Right ventricle myocardium superior (tissue), 1 donor: ENCODE data around the gene KCNJ5. TPM values are rescaled to one million over a fixed set of nuclear protein-coding genes. Genes with fewer than 3 reads are reported as not detected.

ENCODE experiments used
- ATAC-seq: fragments of 200-7000 bp; cut with Tn5 transposase; one replicate; pipeline ENCODE4 v1.9.1; 2020; ENCODE audit warnings: mild to moderate bottlenecking; ENCODE audit not compliant: poor library complexity
- DNase-seq: peaks from one replicate; pipeline ENCODE4 v3.0.0-alpha.2; 2020
- intact Hi-C: fragments of 100-400 bp; cut with DNase I; formaldehyde crosslinking; loops from one replicate; pipeline ENCODE4 v1.11.2; 2022
- total RNA-seq: library from RNA; stranded (reverse); fragmentation: NEBNext Ultra II Directional; extraction: Animal tissue kit (Norgen Biotek cat#: 25700); gene quantifications from one replicate; pipeline ENCODE4 v1.2.1, GENCODE V29; 2021
- donor health status: DM: no; HTN: yes; CAD: no; lungs with severe emphysema.

KCNJ5 gene
- total RNA-seq, 1 donor from 2014 or later: 4.4 TPM

GRCh38 chr11:128924510-128925249, 33.5 kb downstream of the KCNJ5 start:
- DNase-seq (no peak), ATAC-seq (no peak)
- intact Hi-C loops: no loop called here

DNA sequence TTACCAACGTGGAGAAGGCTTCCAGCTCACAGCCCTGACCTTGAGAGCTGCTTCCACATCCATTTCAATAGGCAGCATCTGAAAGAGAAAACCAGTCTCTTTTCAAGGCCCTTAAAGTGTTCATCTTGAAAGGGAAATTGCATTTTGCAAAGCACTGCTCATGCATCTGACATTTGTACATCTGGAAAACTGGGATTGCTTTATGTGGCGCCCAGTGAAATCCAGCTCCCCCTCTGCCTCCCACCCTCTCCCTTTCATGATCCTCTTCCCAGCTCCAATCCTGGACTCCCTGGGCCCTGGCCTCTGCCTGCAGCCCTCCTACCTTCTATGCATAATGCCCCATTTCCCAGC, 34.1 kb downstream of the KCNJ5 start:
- intact Hi-C loops: no loop called here
- no peak for DNase-seq
- no peak for ATAC-seq

DNA sequence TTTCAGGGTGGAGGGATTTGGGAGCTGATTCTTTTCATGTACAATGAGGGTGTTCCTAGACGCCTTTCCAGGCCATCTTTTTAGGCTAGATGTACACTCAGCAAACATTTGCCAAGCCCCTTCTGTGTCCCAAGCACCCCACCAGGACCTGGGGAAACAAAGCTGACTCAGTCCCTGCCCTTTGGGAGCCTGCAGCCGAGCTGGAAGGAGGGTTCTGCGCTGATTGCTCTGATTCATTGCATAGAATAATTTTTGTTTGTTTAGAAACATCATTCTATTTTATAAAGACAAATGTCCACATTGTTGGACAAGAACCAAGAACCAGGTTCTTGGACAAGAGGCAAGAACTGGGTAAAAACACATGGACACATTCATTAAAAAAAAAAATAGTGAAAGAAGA, 34.8 kb downstream of the KCNJ5 start:
- intact Hi-C loops: no loop called here
- DNase-seq: no peak
- no peak for ATAC-seq

- no peak for ATAC-seq
- no peak for DNase-seq
- intact Hi-C loops: no loop called here
These were observed 35.4 kb downstream of the KCNJ5 start for GRCh38 chr11:128926437-128927107.

GRCh38 chr11:128927108-128927461, 35.9 kb downstream of the KCNJ5 start:
- DNase-seq: no peak
- no peak for ATAC-seq
- intact Hi-C loops: no loop called here

DNA sequence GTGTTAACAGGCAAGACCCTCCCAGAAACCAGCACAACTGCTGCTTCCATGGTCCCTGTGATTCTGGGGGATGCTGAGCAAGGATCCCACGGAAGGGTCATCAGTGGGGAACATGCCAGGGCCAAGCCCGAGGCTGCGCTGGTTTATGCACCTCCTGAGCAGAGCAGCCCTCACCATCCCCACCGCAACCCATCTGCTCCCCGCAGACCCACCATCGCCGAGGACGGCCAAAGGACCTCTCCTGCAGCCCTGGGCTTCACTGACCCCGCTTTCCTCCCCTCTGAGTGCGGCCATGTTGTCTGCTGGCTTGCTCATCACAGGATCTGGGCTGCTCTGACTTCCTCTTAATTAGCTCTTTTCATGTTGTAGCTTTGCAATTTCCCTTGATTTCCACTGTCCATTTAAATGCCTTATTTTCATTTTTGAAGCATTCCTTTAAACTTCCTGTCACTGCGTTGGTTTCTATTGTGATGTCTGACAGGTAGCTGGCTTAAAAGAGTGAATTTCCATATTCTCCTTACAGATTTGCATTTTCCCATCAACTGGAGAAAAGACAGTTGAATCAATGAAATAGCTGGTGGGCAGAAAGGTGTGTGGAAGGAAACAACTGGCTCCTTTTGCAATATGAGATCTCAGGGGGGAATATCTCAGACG, 36.7 kb downstream of the KCNJ5 start:
- ATAC-seq (no peak), DNase-seq (no peak)
- intact Hi-C loops: no loop called here

DNA sequence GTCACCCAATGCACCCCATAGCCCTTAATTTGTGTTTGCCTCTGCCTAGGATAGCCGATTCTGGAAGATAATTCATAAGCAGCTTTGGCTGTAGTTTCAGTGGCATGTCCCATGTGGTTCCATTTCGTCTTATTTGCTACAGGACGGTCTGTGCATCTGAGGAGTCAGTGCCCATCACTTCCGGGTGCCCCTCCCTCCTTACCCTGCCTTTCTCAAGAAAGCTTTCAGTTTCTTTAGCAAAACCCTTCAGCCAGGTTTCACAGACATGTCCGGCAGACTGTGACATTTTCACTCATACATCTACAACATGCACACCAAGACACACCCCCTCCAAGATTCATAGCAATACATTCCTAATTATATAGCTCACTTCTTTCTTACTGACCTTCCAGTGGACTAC, 37.2 kb downstream of the KCNJ5 start:
- DNase-seq: no peak
- no peak for ATAC-seq

GRCh38 chr11:128929468-128929867, 38.3 kb downstream of the KCNJ5 start:
- intact Hi-C loops: no loop called here
- ATAC-seq: no peak
- no peak for DNase-seq

More for the DNA sequence above, 37.2 kb downstream of the KCNJ5 start:
- intact Hi-C loops: no loop called here

GRCh38 chr11:128929991-128930390, 38.8 kb downstream of the KCNJ5 start:
- intact Hi-C loops: no loop called here
- ATAC-seq (no peak), DNase-seq (no peak)

DNA sequence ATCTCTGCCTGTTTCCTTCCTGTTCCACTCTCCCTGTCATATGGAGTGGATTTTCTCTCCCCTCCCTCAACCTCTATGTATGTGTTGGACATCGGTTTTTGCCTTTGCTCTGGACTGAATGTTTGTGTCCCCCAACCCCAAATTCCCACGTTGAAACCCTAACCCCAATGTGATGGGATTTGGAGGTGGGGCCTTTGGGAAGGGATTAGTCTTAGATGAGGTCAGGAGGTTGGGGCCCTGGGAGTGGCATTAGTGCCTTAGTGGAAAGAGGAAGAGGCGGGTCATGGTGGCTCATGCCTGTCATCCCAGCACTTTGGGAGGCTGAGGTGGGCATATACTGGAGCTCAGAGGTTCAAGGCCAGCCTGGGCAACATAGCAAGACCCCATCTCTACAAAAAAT, 39.9 kb downstream of the KCNJ5 start:
- ATAC-seq: no peak
- DNase-seq: no peak

GRCh38 chr11:128931668-128932067, 40.5 kb downstream of the KCNJ5 start:
- DNase-seq: no peak
- intact Hi-C loops: no loop called here
- ATAC-seq: no peak

More for the DNA sequence above, 39.9 kb downstream of the KCNJ5 start:
- intact Hi-C loops: no loop called here

GRCh38 chr11:128933481-128934178, 42.5 kb downstream of the KCNJ5 start:
- intact Hi-C loops: no loop called here
- ATAC-seq: no peak
- DNase-seq: no peak

DNA sequence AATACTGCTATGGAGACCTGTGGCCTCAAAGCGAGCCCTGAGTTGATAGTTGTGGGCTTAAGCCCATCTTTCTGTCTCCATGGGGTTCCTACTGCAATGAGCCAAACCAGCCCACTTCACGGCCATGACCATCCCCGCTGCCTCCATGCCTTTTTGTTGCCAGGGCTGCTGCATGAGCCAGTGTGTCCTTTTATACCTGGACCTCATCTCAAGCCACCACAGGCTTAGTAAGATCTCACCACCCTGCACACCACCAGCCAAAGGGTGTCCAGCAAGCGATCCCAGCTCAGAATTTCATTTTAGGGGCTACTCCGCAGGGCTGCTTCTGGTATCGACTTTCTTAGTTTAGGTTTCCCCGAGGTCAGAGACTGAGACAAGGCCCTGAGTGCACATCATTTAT, 43.2 kb downstream of the KCNJ5 start:
- DNase-seq (no peak), ATAC-seq (no peak)
- intact Hi-C loops: no loop called here

GRCh38 chr11:128934926-128935325, 43.8 kb downstream of the KCNJ5 start:
- no peak for DNase-seq
- intact Hi-C loops: no loop called here
- no peak for ATAC-seq

DNA sequence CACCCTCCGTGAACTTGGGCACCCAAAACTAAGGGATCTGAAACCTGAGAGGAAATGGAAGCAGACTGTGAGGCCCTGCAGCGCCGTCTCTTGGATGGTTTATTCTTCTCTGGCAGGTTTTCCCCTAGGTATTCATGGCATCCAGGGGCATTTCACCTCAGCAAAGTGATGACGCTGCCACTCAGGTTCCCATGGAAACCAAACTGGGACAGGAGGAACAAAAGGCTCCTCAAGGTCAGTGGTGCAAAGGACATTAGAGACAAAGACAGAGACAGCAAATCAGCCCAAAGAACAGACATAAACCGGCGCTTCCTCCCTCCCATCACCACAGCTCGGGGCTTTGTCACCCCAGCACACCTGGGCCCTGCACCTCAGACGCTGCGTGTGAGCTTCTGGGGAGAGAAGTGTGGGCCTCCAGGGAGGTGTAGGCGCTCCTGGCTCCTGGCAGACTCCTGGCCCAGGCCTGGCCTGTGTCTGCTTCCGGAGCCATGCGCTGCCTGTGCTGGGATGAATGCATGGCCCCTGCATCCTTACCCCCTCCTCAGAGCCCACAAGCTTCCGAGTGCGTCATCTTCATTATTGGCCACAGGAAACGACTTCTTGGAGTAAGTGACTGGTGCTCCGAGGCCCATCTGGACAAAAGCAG, 45.6 kb downstream of the KCNJ5 start:
- ATAC-seq: no peak
- DNase-seq: no peak
- intact Hi-C loops: no loop called here

GRCh38 chr11:128937480-128937879, 46.3 kb downstream of the KCNJ5 start:
- no peak for ATAC-seq
- intact Hi-C loops: no loop called here

DNA sequence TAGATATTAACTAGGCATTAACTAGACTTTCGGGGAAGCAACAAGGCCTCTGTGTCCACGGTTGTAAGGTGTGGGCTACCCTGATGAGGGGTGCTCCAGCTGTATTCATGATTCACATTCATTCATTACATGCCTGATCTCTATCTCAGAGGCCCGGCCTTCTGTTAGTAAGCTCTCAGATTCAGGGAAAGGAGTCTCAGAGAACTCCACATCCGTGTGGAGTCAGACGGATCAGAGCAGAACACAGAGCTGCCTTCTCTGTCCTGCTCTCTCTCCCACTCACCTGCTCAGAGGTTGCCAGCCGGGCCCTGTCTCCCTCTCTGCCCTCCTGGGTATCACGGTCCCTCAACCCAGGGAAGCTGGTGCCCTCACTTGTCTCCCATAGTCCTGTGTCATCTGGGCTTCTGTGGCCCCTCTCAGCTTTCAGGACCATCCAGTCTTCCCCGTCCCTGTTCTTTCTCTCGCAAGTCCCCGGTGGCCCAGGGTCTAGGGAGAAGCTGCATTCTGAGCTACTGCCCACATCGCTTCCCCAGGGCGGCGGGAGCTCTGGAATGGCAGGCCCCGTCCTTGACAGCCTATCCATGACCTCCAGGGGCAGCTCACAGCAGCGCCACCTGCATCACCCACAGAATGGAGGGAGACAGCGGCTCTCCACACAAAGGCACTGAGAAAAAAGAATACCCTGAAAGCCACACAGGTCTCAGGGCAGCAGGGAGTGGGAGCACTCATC, 47.2 kb downstream of the KCNJ5 start:
- ATAC-seq: no peak
- intact Hi-C loops: no loop called here
- no peak for DNase-seq

More at GRCh38 chr11:128937480-128937879, 46.3 kb downstream of the KCNJ5 start:
- DNase-seq: no peak

- ATAC-seq (no peak), DNase-seq (no peak)
- intact Hi-C loops: no loop called here
These were observed 48.4 kb downstream of the KCNJ5 start for GRCh38 chr11:128939591-128939990.
